GM21381 (cell line): Measurements from ENCODE around the gene CENPS.

ENCODE experiments used
- ATAC-seq: cut with Tn5 transposase; IDR thresholded peaks from one replicate; pipeline ENCODE4 v1.9.1; 2021; ENCODE audit warnings: mild to moderate bottlenecking, moderate library complexity; ENCODE audit not compliant: unreplicated experiment

Gene CENPS

DNA sequence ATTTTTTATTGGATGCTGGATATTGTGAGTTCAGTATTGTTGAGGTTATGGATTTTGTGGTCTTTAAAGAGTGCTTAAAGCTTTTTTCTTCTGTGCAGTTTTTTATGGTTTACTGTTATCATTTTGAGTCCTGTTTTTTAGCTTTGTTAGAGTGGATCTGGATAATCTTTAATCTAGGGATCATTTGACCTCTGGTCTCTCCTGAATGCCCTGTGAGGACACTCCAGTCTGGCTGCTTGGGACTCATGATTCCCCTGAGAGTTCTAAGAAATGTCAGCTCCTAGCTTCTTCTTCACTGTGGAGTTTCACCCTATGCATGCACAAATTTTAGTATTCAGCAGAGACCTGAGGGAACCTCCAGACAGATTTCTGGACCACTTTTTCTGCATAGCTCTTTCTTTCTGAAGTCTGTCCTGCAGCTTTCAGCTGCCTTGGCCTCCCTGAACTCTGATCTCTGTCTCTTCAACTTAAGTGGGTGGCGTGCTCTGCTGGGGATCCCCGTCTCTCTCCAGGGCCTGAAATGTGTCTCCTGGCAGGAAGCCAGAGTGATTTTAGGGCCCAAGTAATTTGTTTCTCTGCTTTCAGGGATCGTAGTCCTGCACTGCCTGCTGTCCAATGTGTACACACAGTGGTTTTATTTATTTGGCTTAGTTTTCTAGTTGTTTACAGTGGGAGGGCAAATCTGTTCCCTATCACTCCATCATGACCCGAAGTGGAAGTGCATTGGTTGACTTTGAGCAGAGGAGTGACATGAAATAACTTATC lies 59.2 kb downstream of the CENPS start:
- no peak for ATAC-seq

DNA sequence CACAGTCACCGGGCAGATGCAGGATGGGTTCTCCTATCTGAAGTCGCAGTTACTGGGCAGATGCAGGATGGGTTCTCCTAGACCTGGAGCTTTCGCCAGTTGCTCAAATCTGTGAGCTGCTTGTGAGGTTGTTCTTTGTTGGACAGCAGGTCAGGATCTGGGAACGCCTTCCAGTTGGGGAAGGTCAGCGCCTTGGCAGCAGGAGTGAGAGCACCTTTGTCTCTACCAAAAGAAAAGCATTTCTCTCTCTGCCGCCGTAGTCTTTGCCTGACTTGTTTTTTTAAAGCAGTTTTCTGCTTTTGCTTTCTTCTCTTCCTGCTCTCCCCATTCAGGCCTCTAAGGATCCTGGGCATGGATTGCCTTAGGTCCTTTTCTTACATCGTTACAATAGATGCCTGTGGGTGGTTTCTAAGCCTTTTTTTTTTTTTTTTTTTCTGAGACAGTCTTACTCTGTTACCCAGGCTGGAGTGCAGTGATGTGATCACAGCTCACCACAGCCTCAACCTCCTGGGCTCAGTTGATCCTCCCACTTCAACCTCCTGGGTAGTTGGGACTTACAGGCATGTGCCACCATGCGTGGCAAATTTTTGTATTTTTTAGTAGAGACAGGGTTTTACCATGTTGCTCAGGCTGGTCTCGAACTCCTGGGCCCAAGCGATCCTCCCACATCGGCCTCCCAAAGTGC lies 60.2 kb downstream of the CENPS start:
- no peak for ATAC-seq
